HepG2 (cell line): ENCODE results near the gene MTR.

Experiments
- CHD4 ChIP-seq: fragments of 200-600 bp; sonication (generic); IDR thresholded peaks from 2 replicates; pipeline ENCODE4 v1.7.0; 2017; ENCODE audit warnings: mild to moderate bottlenecking, low read length, borderline replicate concordance
- MAF1 ChIP-seq: sonication (generic); formaldehyde crosslinking; IDR thresholded peaks from 2 replicates; pipeline ENCODE4 v1.5.0; 2020; ENCODE audit warnings: missing genetic modification reagents, borderline replicate concordance
- MEIS2 ChIP-seq: sonication (generic); formaldehyde crosslinking; IDR thresholded peaks from 2 replicates; pipeline ENCODE4 v1.9.0; 2021; ENCODE audit warnings: mild to moderate bottlenecking, missing genetic modification reagents
- YY1 ChIP-seq: IDR thresholded peaks from 2 replicates; pipeline ENCODE4 v1.6.1; 2011; ENCODE audit warnings: low read length, low read depth, moderate library complexity, mild to moderate bottlenecking; ENCODE audit not compliant: insufficient read depth, insufficient replicate concordance

DNA sequence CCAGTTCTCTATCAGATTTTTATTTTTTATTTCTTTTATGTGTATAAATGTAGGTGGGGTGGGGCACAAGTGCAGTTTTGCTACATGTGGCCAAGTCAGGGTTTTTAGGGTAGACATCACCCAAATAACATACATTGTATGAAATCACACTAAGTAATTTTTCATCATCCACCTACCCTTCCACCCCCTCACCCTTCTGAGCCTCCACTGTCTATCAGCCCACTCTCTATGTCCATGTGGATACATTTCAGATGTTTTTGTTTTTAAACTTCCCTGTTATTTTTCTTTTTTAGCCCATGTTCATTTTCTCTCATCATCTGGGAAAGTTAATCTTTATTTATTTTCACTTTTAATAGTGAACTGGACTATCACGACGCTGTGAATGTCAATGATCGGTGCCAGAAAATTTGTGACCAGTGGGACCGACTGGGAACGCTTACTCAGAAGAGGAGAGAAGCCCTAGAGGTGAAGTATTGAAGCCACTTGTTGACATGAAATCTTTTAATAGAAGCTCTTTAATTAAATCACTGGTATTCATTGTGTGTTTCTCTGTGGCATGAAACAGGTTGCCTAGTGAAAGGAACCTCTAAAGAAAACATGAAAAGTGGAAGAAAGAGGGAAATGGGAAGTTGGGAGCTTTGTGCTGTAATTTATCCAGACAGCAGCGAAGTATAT, 47.6 kb upstream of the MTR start:
- TF ChIP-seq YY1 (no peak), CHD4 (no peak), MAF1 (no peak), MEIS2 (CRISPR knock-in tag) (no peak)
